PFSK-1 (cell line): ENCODE results near the gene TP63.

Experiments
- FOXP2 ChIP-seq: optimal IDR thresholded peaks from 2 replicates; pipeline ENCODE3; 2011; ENCODE audit warnings: borderline replicate concordance, control low read depth, inconsistent platforms; ENCODE audit not compliant: insufficient read depth; ENCODE audit errors: extremely low read length, extremely low read depth
- POLR2AphosphoS5 ChIP-seq: IDR thresholded peaks from 2 replicates; pipeline ENCODE4 v1.6.1; 2012; ENCODE audit warnings: low read depth, mild to moderate bottlenecking, control low read depth, low read length, moderate library complexity
- REST ChIP-seq, 2 experiments: IDR thresholded peaks; 2 replicates each; pipeline versions ENCODE4 v1.6.1 to v1.8.0; 2011 to 2012; ENCODE audit warnings: low read depth in 2 of 2, low read length in 2 of 2, control low read depth in 1 of 2, inconsistent platforms in 1 of 2, mild to moderate bottlenecking in 1 of 2, moderate library complexity in 1 of 2; ENCODE audit not compliant: insufficient read depth in 1 of 2
- SIN3A ChIP-seq: IDR thresholded peaks from 2 replicates; pipeline ENCODE4 v1.6.1; 2012; ENCODE audit warnings: mild to moderate bottlenecking, low read length, moderate library complexity, borderline replicate concordance; ENCODE audit not compliant: insufficient read depth
- TAF1 ChIP-seq: IDR thresholded peaks from 2 replicates; pipeline ENCODE4 v1.6.1; 2012; ENCODE audit warnings: low read length, control low read depth, borderline replicate concordance; ENCODE audit not compliant: insufficient read depth

TP63 gene

GRCh38 chr3:189680723-189681122 lies 49.5 kb downstream of the TP63 start:
- no peak for TF ChIP-seq SIN3A
- no peak for TF ChIP-seq POLR2AphosphoS5
- TF ChIP-seq TAF1, result no peak
- no peak for TF ChIP-seq FOXP2
- TF ChIP-seq REST (IDR thresholded peaks at IDR 0.05; ENCODE audit: insufficient read depth in 1 of 2, low read depth in 2 of 2, low read length in 2 of 2), result no peak

- TF ChIP-seq FOXP2, result no peak
- no peak for TF ChIP-seq REST (IDR thresholded peaks at IDR 0.05; ENCODE audit: insufficient read depth in 1 of 2, low read depth in 2 of 2, low read length in 2 of 2)
- TF ChIP-seq TAF1, result no peak
- no peak for TF ChIP-seq POLR2AphosphoS5
- TF ChIP-seq SIN3A, result no peak
Observed at GRCh38 chr3:189683546-189684255, 52.5 kb downstream of the TP63 start.

GRCh38 chr3:189684317-189684716 lies 53.1 kb downstream of the TP63 start:
- TF ChIP-seq POLR2AphosphoS5, result no peak
- no peak for TF ChIP-seq TAF1
- TF ChIP-seq REST (IDR thresholded peaks at IDR 0.05; ENCODE audit: insufficient read depth in 1 of 2, low read depth in 2 of 2, low read length in 2 of 2), result no peak
- TF ChIP-seq FOXP2, result no peak
- no peak for TF ChIP-seq SIN3A

GRCh38 chr3:189685291-189685690 lies 54.1 kb downstream of the TP63 start:
- TF ChIP-seq POLR2AphosphoS5 (no peak), SIN3A (no peak), REST (IDR thresholded peaks at IDR 0.05; ENCODE audit: insufficient read depth in 1 of 2, low read depth in 2 of 2, low read length in 2 of 2) (no peak), TAF1 (no peak), FOXP2 (no peak)
